NOMO-1 treated with DMSO at 0.1 percent for 48 hours (cell line): ENCODE measurements around the gene ARHGAP6.
"Not testable (repeated sequence)": the region's sequence is repeated elsewhere in the genome, so short reads cannot be mapped to it uniquely, and the experiment has no call there.

ENCODE experiments used
- DNase-seq: peaks from one replicate; lab custom pipeline; 2025; ENCODE audit not compliant: unreplicated experiment; lab: John Stamatoyannopoulos, UW

The ARHGAP6 gene

GRCh38 chrX:11531226-11531625 lies 134.5 kb downstream of the ARHGAP6 start:
- DNase-seq = no peak

- no peak for DNase-seq
These were observed 135.1 kb downstream of the ARHGAP6 start for GRCh38 chrX:11530621-11531020.

- DNase-seq = no peak
These were observed 137.1 kb downstream of the ARHGAP6 start for GRCh38 chrX:11528623-11529022.

DNA sequence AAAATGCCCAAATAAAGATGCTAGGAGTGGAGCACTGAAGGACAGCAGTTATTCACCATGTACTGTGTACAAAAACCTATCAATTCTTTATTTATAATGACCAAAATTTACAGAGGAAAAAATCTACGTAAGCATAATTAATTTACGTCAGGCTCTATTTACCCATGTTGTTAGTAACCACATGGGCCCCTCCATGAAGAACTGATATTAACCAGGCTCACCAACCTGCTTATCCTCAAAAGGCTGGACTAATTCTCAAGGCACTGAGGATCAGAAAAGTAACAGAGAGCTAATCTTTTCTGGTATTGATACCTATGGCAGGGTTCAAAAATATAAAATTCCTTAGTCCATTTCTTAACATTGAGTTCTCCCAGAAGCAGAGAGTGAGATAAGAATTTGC lies 140.0 kb downstream of the ARHGAP6 start:
- no peak for DNase-seq

DNA sequence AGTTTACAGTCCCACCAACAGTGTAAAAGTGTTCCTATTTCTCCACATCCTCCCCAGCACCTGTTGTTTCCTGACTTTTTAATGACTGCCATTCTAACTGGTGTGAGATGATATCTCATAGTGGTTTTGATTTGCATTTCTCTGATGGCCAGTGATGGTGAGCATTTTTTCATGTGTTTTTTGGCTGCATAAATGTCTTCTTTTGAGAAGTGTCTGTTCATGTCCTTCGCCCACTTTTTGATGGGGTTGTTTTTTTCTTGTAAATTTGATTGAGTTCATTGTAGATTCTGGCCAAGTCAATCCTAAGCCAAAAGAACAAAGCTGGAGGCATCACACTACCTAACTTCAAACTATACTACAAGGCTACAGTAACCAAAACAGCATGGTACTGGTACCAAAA lies 146.5 kb downstream of the ARHGAP6 start:
- DNase-seq = not testable (repeated sequence)

DNA sequence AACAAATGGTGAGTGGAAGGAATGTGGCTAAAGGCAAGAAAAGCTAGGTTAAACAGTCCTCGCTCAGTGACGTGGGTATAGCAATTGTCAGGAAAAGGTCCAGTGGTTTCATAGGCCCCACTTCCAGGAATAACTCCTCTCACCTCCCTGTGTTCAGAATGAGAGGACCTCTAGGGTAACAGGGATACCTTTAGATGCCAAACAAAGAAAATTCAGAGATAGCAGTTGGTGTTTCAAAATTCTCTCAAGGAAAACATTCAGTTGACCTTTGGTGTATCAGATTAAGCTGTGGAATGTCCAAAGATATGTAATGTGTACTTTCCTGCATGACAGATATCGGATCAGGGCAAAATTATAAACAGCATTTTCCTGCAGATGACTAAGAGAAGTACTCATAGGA lies 155.9 kb downstream of the ARHGAP6 start:
- DNase-seq = no peak

GRCh38 chrX:11504234-11504633 lies 161.5 kb downstream of the ARHGAP6 start:
- no peak for DNase-seq

- DNase-seq = no peak
These were observed 166.4 kb downstream of the ARHGAP6 start for GRCh38 chrX:11499076-11500044.

GRCh38 chrX:11491375-11491774 lies 174.3 kb downstream of the ARHGAP6 start:
- DNase-seq = not testable (repeated sequence)

DNA sequence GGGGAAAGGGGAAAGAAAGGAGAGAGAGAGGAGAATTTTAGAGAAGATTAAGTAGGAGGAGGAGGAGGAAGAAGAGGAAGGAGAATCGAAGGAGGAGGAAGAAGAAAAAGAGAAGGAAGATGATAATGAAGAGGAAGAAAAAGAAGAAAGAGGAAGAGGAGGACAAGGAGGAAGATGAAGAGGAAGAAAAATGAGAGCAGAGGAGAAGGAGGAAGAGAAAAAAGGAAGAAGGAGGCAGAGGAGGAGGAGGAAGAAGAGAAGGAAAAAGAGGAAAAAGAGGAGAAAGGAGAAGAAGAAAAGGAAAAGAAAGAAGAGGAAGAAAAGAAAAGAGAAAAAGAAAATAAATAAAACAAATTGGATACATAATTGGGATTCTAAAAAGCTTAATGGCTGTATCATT lies 181.4 kb downstream of the ARHGAP6 start:
- DNase-seq = no peak

GRCh38 chrX:11481035-11481434 lies 184.7 kb downstream of the ARHGAP6 start:
- DNase-seq = no peak

DNA sequence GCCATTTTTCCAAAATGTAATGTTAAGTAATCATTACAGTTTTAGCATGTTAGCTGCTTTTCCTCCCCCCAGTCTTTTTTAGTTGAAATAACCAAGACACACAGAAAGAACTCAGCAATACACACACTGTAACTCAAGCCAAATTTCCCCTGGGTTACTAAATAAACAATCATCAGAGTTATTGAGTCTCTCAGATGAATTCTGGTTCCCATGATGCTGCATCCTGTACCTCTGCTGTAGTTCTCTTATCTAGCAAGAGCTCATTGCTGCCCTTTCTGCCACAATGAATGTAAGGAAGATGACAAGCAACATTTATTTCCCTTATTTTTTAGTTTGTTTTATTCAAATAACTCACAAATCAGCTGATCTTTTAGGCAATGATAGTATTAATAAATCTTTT lies 185.1 kb downstream of the ARHGAP6 start:
- DNase-seq = no peak

DNA sequence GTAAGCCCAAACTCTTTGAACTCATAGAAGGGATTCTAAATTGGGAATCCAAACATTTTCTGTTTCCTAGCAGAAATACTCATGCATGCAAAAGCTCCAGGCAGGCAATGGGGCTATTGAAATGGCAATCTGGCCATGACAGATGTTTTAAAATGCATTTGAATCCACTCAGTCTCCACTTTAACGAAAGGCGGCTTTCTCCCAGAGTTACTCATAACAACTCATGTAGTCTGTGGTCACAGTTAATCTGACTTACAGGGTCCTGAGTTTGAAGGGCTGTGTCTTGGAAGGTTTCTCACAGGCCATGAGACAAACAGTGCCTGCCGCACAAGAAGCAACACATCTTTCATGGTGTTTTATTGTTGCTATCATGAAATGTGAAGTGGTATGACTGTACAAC lies 186.8 kb downstream of the ARHGAP6 start:
- DNase-seq = no peak

DNA sequence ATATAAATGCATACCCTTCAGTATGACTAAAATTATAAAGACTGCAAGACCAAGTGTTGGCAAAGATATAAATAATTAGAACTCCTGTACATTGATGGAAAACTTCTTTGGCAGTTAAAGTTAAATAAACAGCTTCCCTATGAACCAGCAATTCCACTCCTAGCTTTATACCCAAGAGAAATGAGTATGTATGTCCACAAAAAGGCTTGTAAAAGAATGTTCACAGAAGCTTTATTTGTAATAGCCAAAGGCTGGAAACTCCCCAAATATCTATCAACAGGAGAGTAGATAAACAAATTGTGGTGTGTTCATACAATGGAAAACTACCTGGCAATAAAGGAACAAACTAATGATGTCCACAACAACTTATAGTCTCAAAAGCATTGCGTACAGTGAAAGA lies 187.7 kb downstream of the ARHGAP6 start:
- DNase-seq = no peak

DNA sequence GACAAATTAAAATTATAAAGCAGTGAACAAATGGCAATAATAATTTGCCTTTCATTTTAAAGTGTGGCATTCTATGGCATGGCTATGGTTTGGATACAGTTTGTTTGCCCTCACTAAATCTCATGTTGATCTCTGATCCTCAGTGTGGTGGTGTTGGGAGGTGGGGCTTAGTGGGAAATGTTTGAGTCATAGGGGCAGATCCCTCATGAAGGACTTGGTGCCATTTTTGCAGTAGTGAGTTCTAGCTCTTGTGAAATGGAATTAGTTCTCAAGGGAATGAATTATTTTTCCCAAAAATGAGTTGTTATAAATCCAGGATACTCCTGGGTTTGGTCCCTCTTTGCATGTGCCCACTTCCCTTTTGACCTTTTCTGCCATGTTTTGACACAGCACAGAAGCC lies 191.1 kb downstream of the ARHGAP6 start:
- DNase-seq = no peak

DNA sequence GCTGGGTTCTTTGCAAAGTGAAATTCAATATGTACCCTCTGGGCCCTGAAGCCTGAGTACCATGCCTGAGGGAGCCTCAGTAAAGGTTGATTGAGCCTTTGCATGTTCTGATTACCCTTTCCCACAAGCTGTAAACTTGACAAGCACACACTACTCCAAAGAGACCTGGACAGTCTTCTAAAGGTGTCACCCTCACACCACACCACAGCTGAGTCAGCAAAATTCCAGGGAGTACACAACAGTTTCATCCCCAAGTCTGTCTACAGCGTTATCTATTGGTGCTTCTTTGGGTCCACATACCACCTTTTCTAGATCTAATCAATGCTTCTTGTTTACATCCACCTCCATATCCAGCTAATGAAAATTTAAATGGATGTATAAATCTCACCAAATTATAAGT lies 191.7 kb downstream of the ARHGAP6 start:
- no peak for DNase-seq

- DNase-seq = no peak
These were observed 192.8 kb downstream of the ARHGAP6 start for GRCh38 chrX:11472879-11473278.

DNA sequence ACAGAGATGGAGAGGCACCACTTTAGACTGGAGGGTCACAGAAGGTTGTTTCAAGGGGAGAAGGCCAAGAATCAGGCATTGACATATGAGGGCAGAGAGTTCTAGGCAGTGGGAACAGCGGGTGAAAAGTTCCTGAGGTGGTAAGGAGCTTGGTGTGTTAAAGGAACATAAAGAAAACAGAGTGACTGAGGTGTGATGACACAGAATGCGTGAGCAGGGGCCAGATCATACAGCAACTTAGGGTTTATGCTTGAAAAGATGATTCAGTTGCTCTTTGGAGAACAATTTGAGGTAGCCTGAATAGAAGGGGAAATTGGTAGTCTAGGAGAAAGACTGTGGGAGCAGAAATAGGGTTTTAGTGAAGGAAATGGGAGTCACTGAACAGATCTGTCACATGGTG lies 193.3 kb downstream of the ARHGAP6 start:
- DNase-seq = no peak

- no peak for DNase-seq
These were observed 195.3 kb downstream of the ARHGAP6 start for GRCh38 chrX:11470250-11470974.

- no peak for DNase-seq
These were observed 199.9 kb downstream of the ARHGAP6 start for GRCh38 chrX:11465648-11466411.

DNA sequence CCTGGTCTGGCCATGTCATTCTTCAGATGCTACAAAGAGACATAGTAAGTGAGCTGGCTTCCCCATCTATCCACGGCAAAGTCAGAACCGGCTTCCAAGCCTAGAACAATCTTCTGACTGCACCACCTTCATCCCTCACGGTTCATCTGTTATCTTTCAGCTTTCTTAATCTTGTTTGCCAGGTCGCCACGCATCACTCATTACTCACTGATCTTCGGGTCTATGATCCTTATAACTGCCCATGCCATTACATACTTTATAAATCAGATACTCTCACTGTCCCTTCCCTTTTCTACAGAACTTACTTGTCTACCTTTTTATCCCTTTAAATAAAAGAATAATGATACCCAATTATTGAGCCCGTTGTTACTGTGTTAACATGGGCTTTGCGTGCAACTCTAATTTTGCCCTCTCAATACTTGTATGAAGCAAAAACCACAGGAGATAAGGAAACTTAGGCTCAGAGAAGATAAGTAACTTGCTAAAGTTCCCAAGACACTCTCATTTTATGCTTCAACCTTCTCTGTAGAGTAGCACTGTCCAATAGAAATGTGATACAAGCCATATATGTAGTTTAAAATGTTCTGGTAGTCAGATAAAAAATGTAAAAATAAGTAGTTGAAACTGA lies 200.8 kb downstream of the ARHGAP6 start:
- no peak for DNase-seq
